C1 segment of cervical spinal cord (tissue), 14 donors: ENCODE measurements around the gene DGCR2.

Source experiments
- DNase-seq, 14 donors: peaks; one replicate each; lab custom pipeline; 2025; lab: John Stamatoyannopoulos, UW

DGCR2 gene

GRCh38 chr22:19146215-19146968 lies 24.2 kb upstream of the DGCR2 start:
- no peak for DNase-seq

GRCh38 chr22:19143967-19144400 lies 21.8 kb upstream of the DGCR2 start:
- no peak for DNase-seq

GRCh38 chr22:19143212-19143611 lies 21.0 kb upstream of the DGCR2 start:
- DNase-seq, result no peak

- no peak for DNase-seq
Observed at GRCh38 chr22:19142394-19142793, 20.2 kb upstream of the DGCR2 start.

DNA sequence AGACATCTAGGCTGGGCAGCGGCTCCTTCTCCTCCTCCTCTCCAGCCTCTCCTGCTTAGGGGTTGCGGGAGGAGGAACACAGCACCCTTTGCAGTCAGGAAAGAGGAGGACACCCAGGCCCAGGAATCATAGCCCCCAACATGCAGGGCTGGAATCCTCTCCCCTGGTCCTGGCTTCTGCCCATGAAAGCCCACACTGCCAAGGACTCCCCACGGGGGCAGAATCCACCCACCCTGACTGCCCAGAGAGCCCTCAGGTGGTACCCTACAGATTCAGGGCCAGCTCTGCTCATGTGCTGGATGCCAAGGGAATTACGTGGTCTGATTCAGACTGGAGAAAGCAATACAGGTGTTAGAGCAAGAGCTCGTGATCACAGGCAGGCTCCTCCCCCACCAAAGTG lies 17.8 kb upstream of the DGCR2 start:
- DNase-seq, result no peak

DNA sequence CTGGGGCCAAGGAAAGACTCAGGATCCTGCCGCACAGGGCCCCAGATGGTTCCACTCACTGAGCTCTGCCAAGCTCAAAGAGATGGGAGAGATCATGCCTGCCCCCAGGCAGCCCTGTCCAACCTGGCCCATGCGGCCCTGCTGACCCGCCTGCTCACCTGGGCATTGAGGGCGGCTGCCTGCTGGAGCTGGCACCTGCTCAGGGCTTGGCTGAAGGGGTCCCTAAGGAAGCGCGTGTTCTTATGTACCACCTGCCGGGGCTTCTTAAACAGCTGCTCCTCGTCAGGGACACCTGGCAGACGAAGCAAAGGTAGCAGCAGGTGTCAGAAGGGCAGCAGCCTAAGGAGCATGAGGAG lies 16.8 kb upstream of the DGCR2 start:
- DNase-seq, result no peak

DNA sequence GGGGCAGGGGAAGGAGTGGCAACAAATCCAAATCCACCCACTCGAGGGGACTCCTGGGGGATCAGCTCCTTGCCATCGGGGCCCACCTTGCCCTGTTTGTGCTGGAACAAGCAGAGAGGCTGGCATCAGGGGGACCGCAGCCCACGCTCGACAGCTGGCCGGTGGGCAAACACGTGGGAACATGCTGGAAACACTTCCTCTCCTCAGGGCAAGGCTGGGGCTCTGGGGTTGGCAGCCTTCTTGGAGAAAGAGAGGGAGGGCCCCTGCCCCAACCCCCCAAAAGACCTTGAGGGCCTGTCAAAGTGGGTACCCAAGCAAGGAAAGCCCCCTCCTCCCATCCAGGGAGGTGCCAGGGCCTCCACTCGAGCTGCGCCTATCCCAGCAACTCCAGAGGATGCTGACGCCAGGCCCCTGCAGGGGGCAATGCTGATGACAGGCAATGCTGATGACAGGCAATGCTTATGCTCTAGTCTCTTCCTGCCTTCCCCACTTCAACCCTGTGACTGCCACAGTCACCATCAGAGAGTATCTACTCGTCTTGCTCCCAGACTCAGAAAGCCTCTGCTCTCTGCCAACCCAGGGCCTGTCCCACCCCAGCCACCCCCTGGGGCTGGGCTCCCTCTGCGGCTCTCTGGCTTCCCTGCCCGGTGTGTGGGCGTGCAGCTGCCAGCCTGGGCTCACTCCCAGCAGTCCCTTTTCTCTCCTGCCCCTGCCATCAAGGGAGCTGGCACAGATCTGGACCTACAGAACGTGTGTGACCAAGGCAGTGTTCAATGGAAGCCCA lies 16.2 kb upstream of the DGCR2 start:
- no peak for DNase-seq

DNA sequence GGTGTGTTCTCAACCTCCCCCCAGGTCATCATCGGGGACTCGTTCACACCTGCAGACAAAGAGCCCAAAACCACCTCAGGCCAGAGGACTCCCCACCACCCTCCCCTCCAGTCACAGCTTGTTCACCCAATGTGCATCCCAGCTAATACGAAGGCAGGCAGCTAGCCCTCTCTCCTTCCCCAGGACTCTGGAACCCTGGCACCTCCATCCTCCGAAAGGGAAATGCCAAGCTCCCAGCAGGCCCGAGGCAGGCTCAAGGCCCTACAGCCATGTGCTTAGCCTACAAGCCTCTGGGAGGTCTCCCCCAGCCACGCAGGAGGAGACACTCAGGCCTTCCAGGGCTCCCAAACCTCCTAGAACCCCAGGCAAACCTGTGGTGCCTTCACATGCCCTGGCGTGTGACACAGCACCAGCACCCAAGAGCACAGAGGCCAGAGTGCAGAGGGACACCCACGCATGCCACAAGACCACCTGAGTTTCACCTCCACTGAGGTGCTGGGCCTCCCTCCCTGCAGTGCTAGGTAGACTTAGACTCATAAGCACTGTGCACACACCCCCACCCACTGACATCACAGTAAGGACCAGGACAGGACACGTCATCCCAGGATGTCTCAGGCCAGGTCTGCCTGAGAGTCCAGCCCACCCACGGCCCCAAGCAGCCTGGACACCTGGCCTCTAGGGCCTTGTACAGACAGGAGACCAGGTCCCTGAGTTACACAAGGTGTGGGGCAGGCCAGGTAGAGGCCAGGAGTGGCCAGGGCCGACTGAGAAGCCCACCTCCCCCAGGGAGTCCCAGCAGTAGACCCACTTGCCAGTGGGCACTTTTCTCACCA lies 15.4 kb upstream of the DGCR2 start:
- DNase-seq, result no peak

- DNase-seq, result no peak
Observed at GRCh38 chr22:19136915-19137314, 14.7 kb upstream of the DGCR2 start.

GRCh38 chr22:19134874-19135273 lies 12.7 kb upstream of the DGCR2 start:
- DNase-seq, result no peak

- no peak for DNase-seq
Observed at GRCh38 chr22:19134176-19134831, 12.1 kb upstream of the DGCR2 start.

DNA sequence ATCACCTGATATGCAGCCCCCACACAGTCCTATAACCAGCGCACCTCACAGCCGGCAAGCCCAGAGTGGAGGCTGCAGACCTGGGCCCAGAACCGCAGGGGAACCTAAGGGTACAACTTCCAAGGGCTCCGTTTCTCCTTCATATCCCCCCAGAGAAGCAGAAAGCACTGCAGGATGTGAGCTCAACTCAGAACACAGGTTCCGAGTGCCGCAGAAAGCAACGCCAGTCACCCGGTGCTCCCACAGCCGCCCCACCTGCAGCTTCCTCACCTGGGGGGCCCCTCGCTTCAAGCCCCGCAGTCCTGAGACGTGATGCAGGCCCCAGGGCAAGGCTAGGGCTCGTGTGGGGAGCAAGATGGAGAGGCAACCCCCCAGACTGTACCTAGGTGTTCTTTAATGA lies 11.3 kb upstream of the DGCR2 start:
- no peak for DNase-seq

DNA sequence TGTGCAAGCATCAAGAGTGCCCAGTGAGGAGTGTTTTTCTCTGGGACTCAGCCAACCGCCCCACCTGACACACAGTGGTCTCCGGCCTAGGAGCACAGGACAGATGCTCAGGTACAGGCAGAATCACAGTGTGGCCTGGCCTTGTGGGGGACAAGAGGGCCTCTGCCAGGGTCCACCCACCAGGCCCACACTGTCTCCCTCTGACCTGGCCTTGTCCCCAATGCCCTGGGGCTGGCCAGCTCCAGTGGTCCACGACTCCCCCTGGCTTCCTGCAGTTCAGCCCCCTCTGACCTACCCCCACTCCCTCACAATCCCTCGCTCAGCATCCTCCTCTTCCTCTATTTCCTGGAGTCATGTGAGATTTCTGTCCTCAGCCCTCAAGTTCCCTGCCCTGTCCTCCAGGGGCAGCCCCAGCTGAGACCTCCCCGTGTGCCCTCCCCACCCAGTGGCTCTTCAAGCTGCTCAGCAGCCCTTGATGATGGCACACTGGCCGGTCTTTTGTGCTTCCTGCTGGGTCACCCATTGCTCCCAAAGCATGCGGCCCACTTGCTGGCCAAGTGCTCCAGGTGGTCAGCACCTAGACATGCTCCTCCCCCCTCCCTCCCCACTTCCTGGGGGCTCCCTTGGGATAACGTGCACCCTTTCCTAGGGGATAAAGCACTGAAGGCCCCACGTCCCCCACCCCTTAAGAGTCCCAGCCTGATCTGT lies 10.6 kb upstream of the DGCR2 start:
- DNase-seq, result no peak

DNA sequence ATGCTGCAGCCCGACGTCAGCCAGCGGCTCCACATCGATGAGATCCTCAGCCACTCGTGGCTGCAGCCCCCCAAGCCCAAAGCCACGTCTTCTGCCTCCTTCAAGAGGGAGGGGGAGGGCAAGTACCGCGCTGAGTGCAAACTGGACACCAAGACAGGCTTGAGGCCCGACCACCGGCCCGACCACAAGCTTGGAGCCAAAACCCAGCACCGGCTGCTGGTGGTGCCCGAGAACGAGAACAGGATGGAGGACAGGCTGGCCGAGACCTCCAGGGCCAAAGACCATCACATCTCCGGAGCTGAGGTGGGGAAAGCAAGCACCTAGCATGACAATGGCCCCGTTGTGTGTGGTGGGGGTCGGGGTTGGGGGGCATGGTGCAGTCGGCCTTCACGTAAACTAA lies 9.9 kb upstream of the DGCR2 start:
- DNase-seq, result no peak

DNA sequence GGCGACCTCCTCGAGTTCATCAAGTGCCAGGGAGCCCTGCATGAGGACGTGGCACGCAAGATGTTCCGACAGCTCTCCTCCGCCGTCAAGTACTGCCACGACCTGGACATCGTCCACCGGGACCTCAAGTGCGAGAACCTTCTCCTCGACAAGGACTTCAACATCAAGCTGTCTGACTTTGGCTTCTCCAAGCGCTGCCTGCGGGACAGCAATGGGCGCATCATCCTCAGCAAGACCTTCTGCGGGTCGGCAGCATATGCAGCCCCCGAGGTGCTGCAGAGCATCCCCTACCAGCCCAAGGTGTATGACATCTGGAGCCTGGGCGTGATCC lies 9.4 kb upstream of the DGCR2 start:
- no peak for DNase-seq

- peak in 6 of 14 donors; percentile 7 to 45 (median 24) for DNase-seq
Observed at GRCh38 chr22:19130959-19131684, 8.9 kb upstream of the DGCR2 start, which contains the start of gene TSSK2. TSSK2 (plus strand) TSS chr22:19131308; CDS start chr22:19131400, 92 bp downstream.

- DNase-seq, result no peak
Observed at GRCh38 chr22:19129871-19130270, 7.7 kb upstream of the DGCR2 start.

DNA sequence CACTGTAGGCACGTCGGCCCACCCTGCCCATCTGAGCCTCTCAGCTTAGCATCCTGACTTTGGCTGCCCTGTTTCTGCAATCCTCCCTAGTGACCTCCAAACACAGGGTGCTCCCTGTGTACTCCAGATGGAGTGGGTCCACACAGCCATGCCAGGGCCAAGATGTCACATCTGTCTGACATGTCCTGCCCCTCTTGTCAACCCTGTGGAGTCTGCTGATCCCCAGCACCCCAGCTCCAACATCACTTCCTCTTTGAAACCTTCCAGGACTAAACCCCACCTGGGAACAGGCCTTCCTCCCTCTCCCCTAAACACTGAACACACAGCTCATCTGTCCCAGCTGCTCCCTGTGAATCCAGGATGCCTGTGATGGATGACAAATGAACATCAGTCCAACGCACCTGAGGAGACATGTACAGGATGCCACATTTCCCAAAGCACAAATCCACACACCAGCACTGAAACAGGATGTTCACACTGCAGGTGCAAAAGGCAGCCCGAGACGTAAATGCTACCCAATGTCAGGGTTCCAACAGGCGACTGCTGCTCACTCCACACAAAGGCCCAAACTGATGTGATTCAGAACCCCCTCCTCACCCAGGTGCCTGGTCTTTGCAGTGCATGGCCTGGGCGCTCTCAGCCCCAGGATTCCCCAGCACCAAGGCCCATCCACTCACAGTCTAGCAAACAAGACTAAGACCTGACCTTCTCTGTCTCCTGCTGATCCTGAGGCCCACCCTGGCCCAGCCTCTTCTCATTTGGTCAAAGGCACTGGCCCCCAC lies 6.9 kb upstream of the DGCR2 start:
- DNase-seq, result no peak

DNA sequence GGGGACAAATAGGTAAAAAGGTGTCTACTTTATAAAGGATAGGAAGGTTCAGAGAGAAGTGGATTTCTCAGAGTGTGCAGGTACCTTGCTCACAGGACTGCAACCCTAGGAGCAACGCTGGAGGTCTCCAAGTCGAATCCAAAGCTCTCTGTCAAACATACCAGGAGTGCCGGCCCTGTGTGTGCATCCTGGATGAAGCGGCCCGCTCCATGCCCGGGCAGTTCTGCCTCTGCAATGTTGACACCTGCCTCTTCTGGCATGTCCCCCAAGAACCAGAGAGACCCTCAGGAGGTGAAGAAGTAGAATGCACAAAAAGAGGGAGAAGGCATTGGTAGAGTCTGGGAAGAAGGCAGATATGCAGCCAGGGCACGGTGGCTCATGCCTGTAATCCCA lies 5.8 kb upstream of the DGCR2 start:
- no peak for DNase-seq
